B cell (primary cell): ENCODE results near the gene SENP1. TPM values are rescaled to one million over a fixed set of nuclear protein-coding genes. Genes with fewer than 3 reads are reported as not detected.
A peak's percentile ranks its signal among the peaks of the same experiment; 100 is the strongest.

Source experiments
- ATAC-seq: fragments of 200-7000 bp; cut with Tn5 transposase; one replicate; pipeline ENCODE4 v1.10.0; 2021; ENCODE audit warnings: low read depth, mild to moderate bottlenecking, moderate number of reproducible peaks, moderate library complexity
- CTCF ChIA-PET: fragments of 350-600 bp; sonication (Branson Sonifier 250); formaldehyde crosslinking; loops from one replicate; lab custom pipeline; 2021; ENCODE audit warnings: antibody characterized with exemption, inconsistent platforms; lab: Charles Lee
- POLR2A ChIA-PET: fragments of 350-600 bp; sonication (Branson Sonifier 250); formaldehyde crosslinking; loops from one replicate; lab custom pipeline; 2021; ENCODE audit warnings: antibody characterized with exemption; lab: Charles Lee
- DNase-seq: peaks from one replicate; pipeline ENCODE4 v3.0.0; 2013
- H2AFZ ChIP-seq: 2 replicates; pipeline ENCODE4 v1.6.1; 2012; ENCODE audit warnings: mild to moderate bottlenecking, low read depth, low read length; ENCODE audit not compliant: insufficient read depth, poor library complexity, severe bottlenecking
- H3K27ac ChIP-seq, 2 donors: 1 replicate in 1 of 2; 2 replicates in 1 of 2; pipeline ENCODE4 v1.5.1; 2012 to 2013; ENCODE audit warnings: low read length in 2 of 2, mild to moderate bottlenecking in 2 of 2, moderate library complexity in 1 of 2
- H3K27me3 ChIP-seq, 4 experiments: fragments of 200-600 bp in 1 of 4; sonication (generic) in 1 of 4; replicated peaks in 1 of 4; 1 replicate in 2 of 4; 2 replicates in 2 of 4; pipeline versions ENCODE4 v1.6.1 to v1.7.0; 2013 to 2016; ENCODE audit warnings: low read length in 3 of 4, mild to moderate bottlenecking in 2 of 4, mixed read lengths in 1 of 4, moderate library complexity in 1 of 4; ENCODE audit not compliant: insufficient read depth in 4 of 4, control insufficient read depth in 3 of 4; ENCODE audit errors: control extremely low read depth in 1 of 4
- H3K36me3 ChIP-seq, 2 experiments: replicated peaks in 1 of 2; 1 replicate in 1 of 2; 2 replicates in 1 of 2; pipeline versions ENCODE4 v1.6.1 to v1.7.1; 2013; ENCODE audit warnings: low read length in 1 of 2; ENCODE audit not compliant: insufficient read depth in 2 of 2, control insufficient read depth in 1 of 2; ENCODE audit errors: control extremely low read depth in 1 of 2, extremely low read depth in 1 of 2
- H3K4me1 ChIP-seq, 2 donors: fragments of 200-600 bp in 1 of 2; sonication (generic) in 1 of 2; 1 replicate in 1 of 2; 2 replicates in 1 of 2; pipeline versions ENCODE4 v1.5.1 to v1.6.1; 2013 to 2017; ENCODE audit warnings: low read length in 2 of 2; ENCODE audit not compliant: control insufficient read depth in 2 of 2, insufficient read depth in 2 of 2
- H3K4me2 ChIP-seq: replicated peaks from 2 replicates; pipeline ENCODE3; 2012; ENCODE audit warnings: mild to moderate bottlenecking, low read depth, low read length; ENCODE audit not compliant: poor library complexity, severe bottlenecking
- H3K4me3 ChIP-seq, 5 experiments: fragments of 200-600 bp in 1 of 5; sonication (generic) in 1 of 5; 1 replicate in 3 of 5; 2 replicates in 2 of 5; pipeline versions ENCODE4 v1.5.1 to v1.7.0; 2011 to 2016; ENCODE audit warnings: low read length in 4 of 5, mild to moderate bottlenecking in 4 of 5, low read depth in 2 of 5, control low read depth in 1 of 5, moderate library complexity in 1 of 5; ENCODE audit not compliant: insufficient read depth in 1 of 5; ENCODE audit errors: control extremely low read depth in 1 of 5, extremely low read depth in 1 of 5
- H3K79me2 ChIP-seq: fragments of 200-600 bp; sonication (generic); one replicate; pipeline ENCODE4 v1.6.0; 2016; ENCODE audit warnings: low read length; ENCODE audit not compliant: control insufficient read depth, insufficient read depth
- H3K9ac ChIP-seq: fragments of 200-600 bp; sonication (generic); 2 replicates; pipeline ENCODE4 v1.6.1; 2017; ENCODE audit warnings: mild to moderate bottlenecking, low read length, moderate library complexity
- H3K9me3 ChIP-seq, 3 donors: one replicate each; pipeline versions ENCODE4 v1.6.1 to v1.7.1; 2013; ENCODE audit warnings: low read length in 2 of 3; ENCODE audit not compliant: control insufficient read depth in 2 of 3, insufficient read depth in 1 of 3; ENCODE audit errors: control extremely low read depth in 1 of 3
- H4K20me1 ChIP-seq: 2 replicates; pipeline ENCODE4 v1.6.0; 2012; ENCODE audit warnings: mild to moderate bottlenecking, low read length; ENCODE audit not compliant: insufficient read depth, control insufficient read depth, poor library complexity, severe bottlenecking
- H3K27ac Mint-ChIP-seq: one replicate; pipeline ENCODE4 v1.8.0; 2021; ENCODE audit warnings: mixed read lengths
- H3K27me3 Mint-ChIP-seq: one replicate; pipeline ENCODE4 v1.8.0; 2021; ENCODE audit warnings: mixed read lengths
- H3K4me1 Mint-ChIP-seq: one replicate; pipeline ENCODE4 v1.8.0; 2021; ENCODE audit warnings: mixed read lengths
- H3K4me3 Mint-ChIP-seq: one replicate; pipeline ENCODE4 v1.8.0; 2021; ENCODE audit warnings: mixed read lengths
- H3K9me3 Mint-ChIP-seq: one replicate; pipeline ENCODE4 v1.8.0; 2022; ENCODE audit warnings: mixed read lengths; ENCODE audit not compliant: insufficient read depth
- CTCF ChIP-seq: fragments of 200-600 bp; IDR thresholded peaks from one replicate; pipeline ENCODE4 v1.8.0; 2022; ENCODE audit warnings: antibody characterized with exemption, mild to moderate bottlenecking
- EZH2 ChIP-seq: IDR thresholded peaks from 2 replicates; pipeline ENCODE4 v1.6.1; 2012; ENCODE audit warnings: borderline replicate concordance, low read depth, mild to moderate bottlenecking, moderate library complexity, low read length; ENCODE audit not compliant: insufficient read depth, poor library complexity, severe bottlenecking
- WGBS: methylation state at CpG from one replicate; pipeline ENCODE4 v1.1.5; 2013; ENCODE audit warnings: missing lambda C conversion rate; ENCODE audit not compliant: insufficient coverage; 5-methylcytosine and 5-hydroxymethylcytosine counted together
- intact Hi-C: fragments of 100-400 bp; cut with micrococcal nuclease; formaldehyde crosslinking; loops from one replicate; pipeline ENCODE4 v1.10.0; 2022
- polyA plus RNA-seq: library from polyadenylated mRNA; depleted of rRNA; stranded (reverse); fragments of >200 nt; gene quantifications from 2 replicates; pipeline ENCODE4 v1.2.3, GENCODE V29; 2012
- total RNA-seq, 2 donors: library from RNA; stranded (reverse); fragments of 120-200 nt in 1 of 2; gene quantifications; 1 replicate in 1 of 2; 2 replicates in 1 of 2; pipeline versions ENCODE4 v1.2.3 to v1.2.4, GENCODE V29; 2013 to 2022

The SENP1 gene
- total and polyA plus RNA-seq, 2 donors (not counting 1 experiment from before 2014, with no cell fraction given): 7.3 to 44.8 TPM

- Histone ChIP-seq H3K4me1 (peaks cover 7 to 12% of the 10 kb centered on the region in 2 donors), H2AFZ (peak within 1 kb of the TSS; percentile 87), H3K27me3 (no peaks in the 10 kb centered on the region), H3K36me3 (peaks cover 0 to 8% of the 10 kb centered on the region in 2 experiments), H4K20me1 (no peaks in the 10 kb centered on the region), H3K27ac (peak within 1 kb of the TSS; percentile 21 to 62), H3K4me3 (peak within 1 kb of the TSS; percentile 73 to 94 (median 86)), H3K9ac (peak within 1 kb of the TSS; percentile 77), H3K9me3 (peaks cover 0 to 2% (median 0%) of the 10 kb centered on the region in 3 donors), H3K4me2 (peak within 1 kb of the TSS; percentile 79), H3K79me2 (peaks cover 8% of the 10 kb centered on the region)
- ATAC-seq: peak; percentile 99
- DNase-seq: peak; percentile 81
- 0% methylated on average over 7 of the region's 20 CpGs for WGBS
- TF ChIP-seq CTCF: no peak
- no peak for TF ChIP-seq EZH2
- Mint-ChIP-seq H3K4me1 (peaks cover 19% of the 10 kb centered on the region), H3K27me3 (no peaks in the 10 kb centered on the region), H3K4me3 (peak within 1 kb of the TSS; percentile 96), H3K27ac (peak within 1 kb of the TSS; percentile 85), H3K9me3 (no peaks in the 10 kb centered on the region)
- ChIA-PET CTCF (interaction anchor here (1.3 to 2.9 kb wide), 3 partner anchors 12 to 64 kb away, joined by 4 to 18 read pairs (median 8); partner anchors contain the start of genes ASB8, CCDC184 and SENP1), POLR2A (interaction anchor here (0.6 to 1.4 kb wide), 4 partner anchors 10 to 64 kb away, joined by 3 to 7 read pairs (median 3); partner anchors contain the start of genes ASB8 and SENP1)
- intact Hi-C loops: loop anchor here (1.0 kb wide), 2 partner anchors 13 to 38 kb away; partner anchors contain the start of genes ASB8 and SENP1
These were observed 13.4 kb upstream of the SENP1 start, which contains the start of gene PFKM for GRCh38 chr12:48119078-48119833. TSS of gene PFKM (plus strand) at chr12:48119364. CDS start at chr12:48122775, 3,411 bp downstream.
